CD4-positive, alpha-beta T cell treated with Interleukin-17A for 1 hour (primary cell): ENCODE data around the gene NTNG1.

ENCODE experiments used
- DNase-seq: peaks from one replicate; pipeline ENCODE4 v3.0.0-alpha.2; 2020

Gene NTNG1

DNA sequence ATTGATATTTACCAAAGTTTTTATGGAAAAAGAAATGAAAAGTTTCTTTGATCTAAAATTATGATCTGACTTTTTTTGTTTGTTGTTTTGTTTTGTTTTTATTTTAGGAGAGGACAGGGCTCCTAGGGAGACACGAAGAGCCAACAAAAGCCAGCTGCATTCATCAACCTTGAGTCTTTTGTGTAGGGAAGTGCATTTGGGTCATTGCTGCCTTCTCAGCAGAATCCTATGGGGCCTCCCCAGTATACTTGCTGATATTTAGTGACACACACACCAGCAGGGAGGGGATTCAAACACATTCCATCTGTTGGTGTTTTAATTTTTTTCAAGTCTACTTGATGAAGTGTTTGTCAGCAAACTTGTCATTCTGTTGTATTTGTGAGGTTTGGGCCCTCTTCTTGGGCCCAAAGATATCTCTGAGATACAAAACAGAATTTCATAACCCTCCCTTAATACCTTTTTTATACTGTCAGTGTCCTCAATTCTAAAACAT, 203.5 kb downstream of the NTNG1 start:
- DNase-seq, result no peak

DNA sequence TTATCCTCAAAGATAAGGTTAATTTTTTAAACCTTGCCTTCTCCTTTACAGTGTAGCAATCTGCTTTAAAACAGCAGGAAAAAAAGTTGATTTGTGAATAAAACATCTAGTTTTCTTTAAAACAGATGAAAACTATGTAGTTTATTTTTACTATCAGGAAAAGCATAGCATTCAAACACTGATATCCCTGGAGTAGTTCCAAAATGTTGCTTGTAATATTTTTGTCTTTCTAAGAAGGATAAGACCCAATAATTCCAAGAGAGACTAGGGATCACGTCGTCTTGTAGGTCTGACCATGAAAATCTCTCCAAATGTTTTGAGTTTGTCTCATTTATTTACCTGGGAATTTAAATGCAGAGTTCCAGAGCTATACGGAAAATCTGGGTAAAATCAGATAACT, 204.0 kb downstream of the NTNG1 start:
- DNase-seq, result no peak

DNA sequence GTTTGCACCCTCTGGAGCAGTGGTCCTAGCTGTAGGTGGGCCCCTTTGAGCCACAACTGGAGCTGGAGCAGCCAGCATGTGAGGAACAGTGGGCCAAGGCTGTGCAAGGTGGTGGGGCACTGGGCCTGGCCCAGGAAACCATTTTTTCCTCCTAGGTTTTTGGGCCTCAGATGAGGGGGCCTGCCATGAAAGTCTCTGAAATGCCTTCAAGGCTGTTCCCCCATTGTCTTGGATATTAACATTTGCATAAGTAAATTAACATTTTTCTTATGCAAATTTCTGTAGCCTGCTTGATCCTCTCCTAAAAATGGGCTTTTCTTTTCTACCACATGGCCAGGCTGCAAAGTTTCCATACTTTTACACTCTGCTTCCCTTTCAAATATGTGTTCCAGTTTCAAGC, 212.0 kb downstream of the NTNG1 start:
- no peak for DNase-seq

DNA sequence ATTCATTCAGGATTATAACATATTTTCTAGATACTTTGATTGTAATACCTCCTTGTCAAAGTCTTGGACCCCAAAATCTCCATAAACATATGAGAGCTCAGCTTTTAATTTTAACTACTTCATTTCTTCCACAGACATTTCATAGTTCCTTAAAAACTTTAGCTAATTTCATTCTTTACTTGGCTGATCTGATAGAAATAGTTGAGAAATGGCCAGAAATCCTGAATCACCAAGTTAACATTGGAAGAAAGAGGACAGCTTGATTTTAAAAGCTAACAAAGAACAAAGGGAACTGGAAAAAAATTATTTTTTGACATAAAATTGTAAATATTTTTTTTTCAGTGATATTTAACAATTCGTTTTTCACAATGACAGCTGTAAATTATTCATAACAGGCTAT, 216.5 kb downstream of the NTNG1 start:
- DNase-seq, result no peak

DNA sequence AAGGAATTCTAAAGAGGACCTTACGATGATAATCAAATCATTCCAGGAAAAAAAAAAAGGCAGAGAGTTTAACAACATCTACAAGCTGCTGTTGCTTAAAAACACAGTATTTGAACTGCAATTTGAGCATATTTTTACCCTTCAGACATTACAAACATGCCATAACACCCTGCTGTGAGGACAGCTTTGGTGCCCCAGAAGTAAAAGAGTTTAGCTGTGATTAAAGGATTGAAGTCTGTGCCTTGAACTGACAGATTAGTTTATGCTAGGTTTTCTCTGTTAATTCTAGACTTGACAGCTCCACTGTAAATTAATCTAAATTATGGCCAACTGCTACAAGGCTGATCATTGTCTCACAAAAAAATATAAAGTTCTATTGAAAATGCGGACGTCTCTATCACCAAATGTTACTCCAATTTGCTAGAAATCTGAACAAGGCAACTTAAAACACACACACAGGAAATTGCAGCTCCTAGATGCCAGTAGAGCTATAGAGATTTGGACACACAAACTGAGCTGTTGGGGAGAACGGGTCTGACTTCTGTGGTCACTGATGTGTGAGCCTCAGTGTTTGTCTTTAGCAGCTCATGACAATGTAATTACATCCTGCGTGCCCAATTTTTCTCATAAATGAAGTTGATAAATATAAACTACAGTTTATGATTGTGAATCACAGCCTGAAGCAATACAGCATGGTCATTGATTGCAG, 217.9 kb downstream of the NTNG1 start:
- no peak for DNase-seq

DNA sequence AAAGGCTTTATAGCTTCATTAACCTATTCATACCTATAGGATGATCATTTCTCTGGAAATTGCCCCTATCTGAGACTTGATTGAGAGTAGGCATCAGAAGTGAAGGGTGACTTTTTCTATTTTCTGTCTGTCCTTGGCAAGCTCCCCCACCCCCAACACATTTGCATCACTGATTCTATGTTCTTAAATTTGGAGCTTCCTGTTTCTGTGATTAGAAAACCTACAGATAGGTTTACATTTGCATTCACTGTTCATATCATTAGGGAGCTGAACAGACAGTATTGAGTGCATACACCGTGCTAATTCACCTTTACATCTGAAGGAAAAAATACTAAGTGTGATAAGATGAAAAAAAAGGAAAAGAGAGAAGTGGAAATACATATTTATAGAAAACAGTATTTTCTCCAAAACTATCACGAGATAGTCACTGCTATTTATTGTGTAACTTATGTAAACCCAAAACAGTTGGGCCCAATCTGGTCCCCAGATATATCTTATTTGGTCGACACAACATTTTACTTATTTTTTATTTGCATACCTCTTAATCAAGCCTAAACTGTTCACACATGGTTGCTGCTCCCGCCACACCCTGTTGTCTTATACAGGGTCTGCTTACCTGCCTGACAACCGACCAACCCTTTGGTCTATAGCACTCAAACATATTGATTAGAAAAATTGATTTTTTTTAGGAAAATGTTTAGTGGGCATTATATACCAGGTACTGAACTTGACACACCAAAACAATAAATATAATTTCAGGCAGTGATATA, 218.8 kb downstream of the NTNG1 start:
- no peak for DNase-seq

DNA sequence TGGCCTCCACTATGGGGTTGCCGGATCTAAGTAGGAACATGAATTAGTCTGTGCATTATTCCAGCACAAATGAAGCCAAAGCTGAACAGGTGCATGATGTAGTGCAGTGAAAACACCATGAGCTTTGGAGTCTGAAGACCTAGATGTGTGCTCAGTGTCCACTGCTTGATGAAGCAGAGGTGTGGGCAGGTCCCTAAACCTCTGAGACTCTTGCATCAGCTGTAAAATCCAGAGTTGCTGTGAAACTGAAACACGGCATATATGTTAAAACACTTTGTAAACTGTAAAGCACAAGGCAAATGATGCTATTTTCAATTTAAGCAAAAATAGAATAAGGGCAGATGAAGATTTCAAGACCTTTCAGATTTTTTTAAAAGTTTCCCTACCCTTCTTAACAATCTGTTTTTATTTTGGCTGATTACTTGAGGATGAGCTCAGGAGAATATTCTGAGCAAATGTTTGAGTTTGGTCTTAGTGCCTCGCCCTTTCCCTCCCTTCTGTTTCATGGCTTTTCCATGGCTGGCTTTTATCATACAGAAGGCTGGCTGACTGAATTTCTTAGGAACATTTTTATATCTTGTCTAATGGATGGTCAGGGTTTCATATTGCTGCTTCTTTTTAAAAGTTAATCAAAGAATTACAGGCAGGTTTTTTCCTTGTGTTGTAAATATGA, 221.8 kb downstream of the NTNG1 start:
- no peak for DNase-seq

DNA sequence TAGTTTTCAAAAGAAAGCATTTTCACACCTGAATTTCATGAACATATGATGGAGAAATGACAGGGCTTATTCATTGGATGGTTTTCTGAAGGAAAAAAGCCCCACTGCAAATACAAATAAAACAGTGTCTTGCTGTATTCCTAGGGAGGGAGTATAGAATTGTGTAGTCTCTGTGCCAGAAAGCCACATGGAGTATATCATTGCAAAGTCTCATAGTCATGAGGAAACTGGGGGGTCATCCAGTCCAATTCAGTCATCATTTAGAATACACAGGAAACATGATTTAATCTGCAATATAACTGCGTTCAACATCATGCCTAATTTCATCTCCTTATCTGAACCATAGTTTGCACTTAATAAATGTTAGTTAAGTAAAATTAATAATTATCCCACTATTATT, 222.3 kb downstream of the NTNG1 start:
- no peak for DNase-seq

DNA sequence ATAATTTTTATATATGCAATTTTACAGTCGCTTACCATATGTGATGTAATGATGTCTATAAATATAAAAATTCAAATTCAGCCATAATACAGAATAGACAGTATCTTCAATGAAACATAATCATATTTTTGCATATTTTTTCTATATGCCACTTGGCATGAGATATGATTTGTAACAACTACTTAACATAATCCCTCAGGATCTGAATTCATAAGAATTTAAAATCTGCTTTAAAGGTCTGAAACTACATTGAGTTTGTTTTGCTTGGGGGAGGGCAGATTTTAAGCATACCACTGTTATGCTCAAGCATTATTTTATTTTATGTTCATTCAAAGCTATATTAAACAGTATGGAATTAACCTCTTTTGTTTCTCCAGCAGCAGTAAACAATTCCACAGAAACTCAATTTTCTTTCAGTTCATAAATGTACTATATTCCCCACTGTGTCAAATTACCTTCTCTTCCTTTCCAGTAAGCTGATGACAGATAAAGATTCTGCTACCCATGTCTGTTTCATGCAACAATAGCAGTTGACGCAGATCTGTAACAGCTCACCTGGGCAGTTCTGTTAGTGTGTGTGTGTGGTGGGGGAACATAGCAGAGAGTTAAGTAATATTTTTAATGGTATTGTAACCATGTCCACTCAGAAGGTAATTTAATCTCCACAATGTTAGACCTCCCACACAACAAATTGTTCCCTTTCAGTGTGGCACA, 224.8 kb downstream of the NTNG1 start:
- DNase-seq, result no peak

DNA sequence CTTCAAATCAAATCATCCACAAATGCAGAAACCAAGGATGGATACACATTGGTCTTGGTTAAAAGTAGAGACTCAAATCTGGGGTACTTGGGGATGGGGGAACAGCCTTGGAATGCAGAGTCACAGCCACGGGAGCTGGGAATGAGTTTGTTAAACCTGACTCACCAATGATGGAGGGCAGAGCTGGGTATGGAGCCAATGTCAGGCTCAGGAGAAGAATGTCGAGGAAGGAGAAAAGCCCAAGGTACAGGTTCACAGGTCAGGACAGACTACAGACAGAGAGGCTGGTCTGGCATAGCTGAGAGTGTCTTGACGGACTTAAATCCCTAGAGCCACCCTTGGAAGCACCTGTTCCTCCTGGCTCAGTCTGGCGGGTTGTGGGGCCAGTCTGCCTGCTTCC, 237.6 kb downstream of the NTNG1 start:
- DNase-seq, result no peak

DNA sequence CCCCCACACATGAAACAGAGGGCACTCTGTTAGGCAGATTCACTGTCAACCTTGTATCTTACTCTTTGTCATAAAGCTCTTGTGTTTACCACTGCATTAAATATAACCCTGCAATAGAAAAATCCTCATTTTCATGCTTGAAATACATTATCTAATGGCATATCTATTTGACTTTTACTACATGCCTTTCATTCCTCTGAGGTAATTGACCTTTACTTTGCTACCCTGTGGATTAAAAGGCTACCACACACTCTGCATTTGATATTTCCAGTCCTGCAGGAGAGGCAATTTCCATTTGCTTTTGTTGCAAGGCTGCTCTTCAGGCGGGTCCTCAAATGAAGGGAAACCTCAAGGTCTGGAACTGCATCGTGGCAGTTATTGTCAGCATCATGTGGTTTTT, 238.0 kb downstream of the NTNG1 start:
- no peak for DNase-seq

DNA sequence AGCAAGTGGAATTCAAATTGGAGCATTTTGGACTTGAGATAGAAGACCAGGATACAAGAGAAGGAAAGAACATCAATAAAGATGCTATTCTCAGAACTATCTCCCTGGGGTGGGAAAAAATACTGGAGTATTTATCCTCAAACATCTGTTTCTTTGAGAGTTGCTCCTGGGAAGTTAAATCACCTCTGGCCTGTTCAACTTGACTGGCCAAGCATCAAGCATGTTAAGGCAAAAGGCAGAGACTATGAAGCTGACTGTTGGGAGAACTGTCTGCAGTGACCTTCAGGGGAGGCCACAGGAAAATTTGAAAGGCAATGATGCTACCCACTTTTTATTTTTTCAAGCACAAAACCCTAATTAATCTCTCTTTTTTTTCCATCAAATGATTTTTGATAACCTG, 239.0 kb downstream of the NTNG1 start:
- DNase-seq, result no peak

DNA sequence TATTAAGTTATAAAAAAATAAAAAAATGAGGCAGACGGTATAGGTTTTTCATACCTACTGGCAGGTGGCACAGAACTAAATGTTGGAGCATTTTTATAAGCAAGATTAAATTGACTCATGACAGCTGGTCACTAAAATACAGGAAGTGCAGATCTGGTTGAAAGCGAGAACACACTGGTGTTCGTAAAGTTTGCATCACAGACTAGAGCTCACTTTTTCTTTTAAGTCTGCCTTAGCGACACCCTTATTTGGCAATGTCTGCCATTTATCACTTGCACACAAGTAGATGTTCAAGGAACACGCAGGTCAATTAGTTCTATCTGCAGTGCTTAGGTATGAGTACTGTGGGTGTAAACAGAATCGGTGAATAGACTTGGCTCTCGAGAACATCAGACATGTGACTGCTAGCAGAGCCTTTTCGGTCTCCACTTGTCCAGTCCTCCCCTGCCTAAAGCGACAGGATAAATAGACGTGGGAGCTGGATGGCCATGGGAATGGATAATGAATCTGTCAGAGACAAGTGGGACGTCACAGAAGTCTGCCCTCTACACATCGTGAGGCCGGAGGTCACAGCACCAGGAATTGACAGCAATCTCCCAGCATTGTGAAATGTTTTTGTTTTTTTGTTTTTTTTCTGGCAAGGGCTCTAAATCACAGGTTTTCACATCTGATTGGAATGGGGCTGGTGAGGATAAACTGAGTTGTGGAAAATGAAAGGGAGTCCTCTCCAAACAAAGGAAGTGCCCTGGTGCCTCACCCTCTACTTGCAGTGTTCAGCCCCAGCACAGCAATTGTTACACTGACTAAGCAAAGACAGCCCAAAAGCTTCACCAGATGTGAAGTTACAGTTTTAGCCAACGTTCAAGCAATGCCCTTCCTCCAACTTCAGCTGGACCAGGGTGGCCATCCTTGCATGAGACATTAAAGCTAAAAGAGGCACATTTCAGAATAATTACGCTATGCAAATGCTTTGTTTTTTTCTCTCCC, 248.9 kb downstream of the NTNG1 start:
- DNase-seq, result no peak

DNA sequence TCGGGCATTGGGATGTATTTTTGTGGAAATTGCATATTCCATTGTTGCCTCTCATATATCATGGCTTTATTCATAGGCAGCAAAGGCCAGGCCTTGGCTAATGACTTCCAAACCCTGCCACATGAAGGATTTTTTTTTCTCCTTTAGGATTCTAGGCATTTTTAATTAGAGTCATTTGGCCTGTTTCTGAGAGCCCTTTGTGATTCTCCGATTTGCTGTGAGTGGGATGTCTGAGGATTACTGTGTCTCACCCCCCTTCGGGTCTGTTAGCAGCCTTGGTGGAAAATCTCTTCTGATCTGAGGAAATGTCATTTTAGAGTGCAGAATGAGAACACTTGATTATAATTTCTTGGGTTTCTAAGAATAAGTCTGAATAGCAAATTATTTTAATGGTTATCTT, 253.5 kb downstream of the NTNG1 start:
- DNase-seq, result no peak

DNA sequence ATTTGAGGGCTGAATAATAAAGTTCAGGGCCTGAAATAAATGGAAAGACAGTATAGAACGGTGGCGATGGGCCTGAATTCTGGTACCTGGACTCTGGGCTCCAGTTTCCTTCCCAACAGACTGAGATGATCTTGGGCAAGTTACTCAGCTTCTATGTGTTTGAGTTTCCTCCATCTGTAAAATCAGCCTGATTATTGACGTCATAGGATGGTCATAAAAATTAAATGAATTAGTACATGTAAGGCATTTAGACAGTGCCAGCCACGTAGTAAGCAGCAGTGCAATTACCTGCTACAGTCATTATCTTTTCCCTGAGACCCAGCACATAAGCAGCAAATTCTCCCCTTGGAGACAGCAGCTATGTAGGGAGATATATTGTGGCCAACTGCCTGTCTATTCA, 260.9 kb downstream of the NTNG1 start:
- no peak for DNase-seq

DNA sequence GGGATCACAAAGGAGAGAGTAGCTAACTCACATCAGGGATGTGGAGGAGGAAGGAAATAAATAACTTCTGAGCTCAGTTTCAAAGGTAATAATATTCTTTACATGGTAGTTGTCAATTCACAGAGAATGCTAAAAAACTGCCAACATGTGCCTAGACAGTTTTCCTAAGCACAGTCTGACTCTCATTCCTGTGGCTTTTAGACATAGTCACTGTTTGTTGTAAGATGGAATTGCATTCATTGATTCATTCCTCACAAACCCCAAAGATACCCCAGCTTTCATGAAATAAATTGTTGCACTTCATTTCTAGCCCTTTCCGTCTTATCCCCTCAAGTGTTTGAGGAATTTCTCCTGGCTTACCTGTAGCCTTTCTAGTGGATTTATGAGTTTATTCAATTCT, 263.9 kb downstream of the NTNG1 start:
- DNase-seq, result no peak

DNA sequence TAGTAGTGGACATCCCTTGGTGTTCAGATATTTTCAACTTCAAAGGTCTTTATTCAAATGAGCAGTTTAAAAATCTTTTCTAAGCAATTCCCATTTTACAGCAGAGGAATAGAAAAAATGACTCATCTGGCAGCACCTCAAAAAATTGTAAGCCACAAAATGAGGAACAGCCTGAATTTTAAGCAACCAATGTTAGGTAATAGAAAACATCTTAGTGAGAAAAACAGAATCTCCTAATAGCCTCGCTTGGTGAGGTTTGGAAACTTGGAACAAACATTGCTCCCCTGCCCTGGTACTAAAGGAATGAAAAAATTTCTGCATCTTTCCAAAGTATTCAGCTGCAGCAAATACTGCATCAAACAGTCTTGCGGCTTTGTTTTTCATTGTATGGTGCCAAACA, 264.4 kb downstream of the NTNG1 start:
- no peak for DNase-seq

DNA sequence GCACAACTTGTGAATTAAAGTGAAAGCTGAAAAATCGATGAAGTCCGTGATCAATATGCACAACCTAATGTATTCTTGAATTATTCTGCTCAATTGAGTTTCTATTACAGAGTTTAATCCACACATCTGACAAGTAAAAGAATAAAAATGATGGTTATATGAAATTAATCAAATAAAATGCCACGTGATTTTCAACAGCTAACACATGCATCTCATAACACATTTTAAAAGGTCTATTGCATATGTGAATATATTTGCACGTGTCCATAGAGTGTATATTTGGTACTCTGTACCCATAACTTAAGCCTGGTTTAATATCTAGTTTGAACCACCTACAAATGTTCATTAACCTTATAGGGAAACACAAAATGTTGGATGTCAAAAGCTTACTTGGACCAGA, 266.2 kb downstream of the NTNG1 start:
- DNase-seq, result no peak

DNA sequence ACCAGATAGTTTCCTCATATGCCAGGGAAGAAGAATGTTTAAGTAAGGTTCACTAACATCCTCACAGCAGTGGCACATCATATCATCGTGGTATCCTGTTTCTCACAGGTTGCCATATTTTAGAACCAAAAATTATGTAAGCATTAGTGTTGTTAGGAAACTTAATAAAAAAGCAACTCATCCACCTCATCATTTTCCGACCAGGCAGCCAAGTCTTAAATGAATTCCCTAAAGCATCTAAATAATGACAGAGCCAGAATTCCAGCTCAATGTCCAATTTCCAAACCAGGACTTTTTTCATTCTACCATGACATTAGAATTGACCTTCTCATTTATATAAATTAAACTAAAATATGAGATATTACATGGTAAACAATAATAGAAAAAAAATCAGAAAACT, 272.7 kb downstream of the NTNG1 start:
- DNase-seq, result no peak

DNA sequence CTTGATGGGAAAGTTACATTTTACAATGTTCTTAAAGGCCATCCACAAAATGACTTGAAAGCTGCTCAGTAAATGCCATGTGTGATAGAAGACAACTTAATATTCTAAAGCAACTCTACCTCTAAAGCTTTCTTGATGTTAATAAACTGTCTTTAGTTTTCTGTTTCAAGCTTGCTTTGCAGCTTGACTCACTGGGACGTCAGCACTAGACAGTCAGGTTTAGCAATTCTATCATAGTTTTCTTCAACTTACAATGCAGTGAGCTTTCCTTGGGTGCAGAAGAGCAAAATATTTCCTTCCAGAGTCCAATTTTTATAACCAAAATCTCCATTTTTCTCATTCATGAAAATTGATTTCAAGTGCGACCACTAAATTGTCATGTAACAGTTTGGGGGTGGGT, 273.1 kb downstream of the NTNG1 start:
- DNase-seq, result no peak

DNA sequence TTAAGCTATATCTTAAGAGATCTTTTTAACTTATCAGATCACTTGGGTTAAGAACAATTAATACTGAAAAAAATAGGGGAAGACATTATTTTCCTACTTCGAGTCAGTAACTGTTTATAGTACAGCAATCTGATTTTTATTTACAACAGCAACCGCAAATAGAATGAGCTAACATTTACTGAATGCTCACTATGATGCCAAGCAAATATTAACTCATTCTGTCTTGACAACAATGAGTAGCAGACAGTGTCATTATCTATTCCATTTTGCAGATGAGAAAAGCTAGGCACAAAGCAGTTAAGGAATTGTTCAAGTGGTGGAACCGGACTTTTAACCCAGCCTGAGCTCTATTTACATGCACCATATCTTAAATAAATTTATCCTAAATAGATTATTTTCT, 273.7 kb downstream of the NTNG1 start:
- DNase-seq, result no peak

DNA sequence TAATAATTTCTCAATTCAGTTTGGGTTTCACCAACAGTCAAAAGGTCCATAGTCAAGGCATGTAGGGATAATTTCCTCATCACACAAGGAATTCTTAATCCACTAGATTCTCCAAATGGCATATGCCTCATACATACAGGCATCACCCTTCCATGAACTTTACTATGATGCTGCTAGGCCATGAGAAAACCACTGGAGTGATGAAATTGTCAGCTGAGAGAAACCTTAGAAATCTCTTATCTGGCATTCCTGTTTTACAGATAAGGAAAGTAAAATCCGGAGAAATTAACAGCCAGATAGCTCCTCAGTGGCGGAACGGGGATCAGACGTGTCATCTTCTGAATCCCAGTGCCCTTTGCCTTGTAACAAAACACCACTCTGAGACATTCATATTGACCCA, 274.4 kb downstream of the NTNG1 start:
- DNase-seq, result no peak
